ENCODE results near the gene JMJD1C. TPM values are rescaled to one million over a fixed set of nuclear protein-coding genes. Genes with fewer than 3 reads are reported as not detected.

The JMJD1C gene
- total and polyA plus RNA-seq, 12 donors = 36.0 to 124 (median 57.2) TPM

- no peak overlapping the region for H3K4me3 ChIP-seq
- no peaks in the 10 kb centered on the region for H3K27me3 ChIP-seq
- peaks cover 0 to 10% (median 0%) of the 10 kb centered on the region in 3 donors for H3K9me3 ChIP-seq (replicated peaks in 1 of 3)
- intact Hi-C loops (cut with DNase I) = no loop called here
- no peak for TF ChIP-seq CTCF (IDR thresholded peaks at IDR 0.05)
- TF ChIP-seq POLR2A (IDR thresholded peaks at IDR 0.05) = no peak
- no peak for DNase-seq
- no peaks in the 10 kb centered on the region for H3K36me3 ChIP-seq (replicated peaks in 1 of 2)
- no peak overlapping the region for H3K27ac ChIP-seq
- no peaks in the 10 kb centered on the region for H3K4me1 ChIP-seq (replicated peaks in 1 of 2)
- WGBS, 4 donors = 80 to 92% (median 83%) methylated on average over 4 of the region's 4 CpGs
Observed at GRCh38 chr10:63391812-63392211, 74.0 kb downstream of the JMJD1C start.

- no peak overlapping the region for H3K27ac ChIP-seq
- H3K27me3 ChIP-seq = no peaks in the 10 kb centered on the region
- DNase-seq = no peak
- peaks cover 0 to 10% (median 0%) of the 10 kb centered on the region in 3 donors for H3K9me3 ChIP-seq (replicated peaks in 1 of 3)
- 87 to 98% (median 95%) methylated on average over 1 of the region's 1 CpG for WGBS, 4 donors
- no peaks in the 10 kb centered on the region for H3K4me1 ChIP-seq (replicated peaks in 1 of 2)
- TF ChIP-seq CTCF (IDR thresholded peaks at IDR 0.05) = no peak
- no peak for TF ChIP-seq POLR2A (IDR thresholded peaks at IDR 0.05)
- H3K36me3 ChIP-seq (replicated peaks in 1 of 2) = no peaks in the 10 kb centered on the region
- intact Hi-C loops (cut with DNase I) = no loop called here
- no peak overlapping the region for H3K4me3 ChIP-seq
Observed at GRCh38 chr10:63390521-63390920, 75.3 kb downstream of the JMJD1C start.

- Histone ChIP-seq H3K4me3 (no peak overlapping the region), H3K27ac (no peak overlapping the region), H3K9me3 (replicated peaks in 1 of 3) (peaks cover 0 to 10% (median 0%) of the 10 kb centered on the region in 3 donors), H3K36me3 (replicated peaks in 1 of 2) (no peaks in the 10 kb centered on the region), H3K27me3 (no peaks in the 10 kb centered on the region), H3K4me1 (replicated peaks in 1 of 2) (no peaks in the 10 kb centered on the region)
- 71 to 82% (median 78%) methylated on average over 2 of the region's 2 CpGs for WGBS, 4 donors
- TF ChIP-seq CTCF (IDR thresholded peaks at IDR 0.05) (no peak), POLR2A (IDR thresholded peaks at IDR 0.05) (no peak)
- intact Hi-C loops (cut with DNase I) = no loop called here
- DNase-seq = no peak
Observed at GRCh38 chr10:63388421-63389031, 77.3 kb downstream of the JMJD1C start.

- Histone ChIP-seq H3K9me3 (replicated peaks in 1 of 3) (peaks cover 0 to 5% (median 0%) of the 10 kb centered on the region in 3 donors), H3K4me3 (no peak overlapping the region), H3K36me3 (replicated peaks in 1 of 2) (no peaks in the 10 kb centered on the region), H3K4me1 (replicated peaks in 1 of 2) (no peaks in the 10 kb centered on the region), H3K27me3 (no peaks in the 10 kb centered on the region), H3K27ac (no peak overlapping the region)
- TF ChIP-seq POLR2A (IDR thresholded peaks at IDR 0.05) (no peak), CTCF (IDR thresholded peaks at IDR 0.05) (no peak)
- 93 to 98% (median 95%) methylated on average over 5 of the region's 5 CpGs for WGBS, 4 donors
- intact Hi-C loops (cut with DNase I) = no loop called here
- no peak for DNase-seq
Observed at GRCh38 chr10:63385254-63385653, 80.5 kb downstream of the JMJD1C start.

Measured in adrenal gland (tissue), 12 donors.